ENCODE results near the gene MOSPD2. TPM values are rescaled to one million over a fixed set of nuclear protein-coding genes. Genes with fewer than 3 reads are reported as not detected.

The MOSPD2 gene
- total and polyA plus RNA-seq, 2 of the 8 experiments (the other 6 are each of a cell fraction or from before 2014, with no cell fraction given): 4.5 to 12.1 TPM

DNA sequence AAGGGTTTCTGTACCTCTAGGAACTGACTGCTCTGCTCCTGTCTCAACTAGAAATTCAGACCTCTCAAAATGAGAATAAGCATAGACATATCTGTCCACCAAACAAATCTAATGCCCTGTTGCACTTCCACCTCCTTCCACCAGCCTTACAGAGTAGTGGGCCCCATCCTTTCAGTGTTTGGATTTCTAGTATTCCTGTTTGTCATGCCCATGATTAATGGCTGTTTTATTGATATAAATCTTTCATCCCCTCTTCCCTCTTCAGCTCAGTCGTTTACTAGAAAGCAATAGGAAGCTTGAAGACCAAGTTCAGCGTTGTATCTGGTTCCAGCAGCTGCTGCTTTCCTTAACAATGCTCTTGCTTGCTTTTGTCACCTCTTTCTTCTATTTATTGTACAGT is 46.2 kb downstream of the MOSPD2 start:
- no peak overlapping the region for H4K5ac ChIP-seq (ENCODE audit: insufficient read length, low read depth, low read length)
- H3K4ac ChIP-seq (replicated peaks; ENCODE audit: insufficient read length, low read depth, low read length): no peak overlapping the region
- H3K79me2 ChIP-seq (ENCODE audit: control insufficient read depth in 1 of 2, insufficient read depth in 2 of 2, low read length in 2 of 2): no peaks in the 10 kb centered on the region
- H3K4me3 ChIP-seq (ENCODE audit: extremely low read depth in 1 of 4, insufficient read depth in 2 of 4, low read depth in 3 of 4, low read length in 4 of 4): no peak overlapping the region
- no peaks in the 10 kb centered on the region for H3K27me3 ChIP-seq (replicated peaks in 1 of 4; ENCODE audit: control insufficient read depth in 3 of 4, extremely low read depth in 1 of 4, insufficient read depth in 3 of 4, low read length in 3 of 4)
- no peaks in the 10 kb centered on the region for H3K23me2 ChIP-seq (ENCODE audit: low read depth, low read length)
- no peak overlapping the region for H3K23ac ChIP-seq (ENCODE audit: insufficient read length)
- H2AK5ac ChIP-seq (ENCODE audit: low read depth, low read length): no peak overlapping the region
- no peak overlapping the region for H3K9ac ChIP-seq (replicated peaks in 1 of 4; ENCODE audit: extremely low read depth in 1 of 4, low read depth in 3 of 4, low read length in 3 of 4)
- WGBS, 2 experiments (ENCODE audit: extremely low coverage in 1 of 2, insufficient coverage in 1 of 2, insufficient read length in 1 of 2, insufficient replicate concordance in 2 of 2, low coverage in 1 of 2, low lambda C conversion rate in 2 of 2, missing lambda C conversion rate in 1 of 2): 100% methylated on average over 2 of the region's 2 CpGs; no CpG with 5 or more reads in 1 of the 2 experiments
- no peak overlapping the region for H2BK15ac ChIP-seq (ENCODE audit: low read length)
- no peak overlapping the region for H2AFZ ChIP-seq (ENCODE audit: low read length)
- peaks cover 0 to 17% (median 0%) of the 10 kb centered on the region in 4 experiments; a peak in 4 of 8 replicates for H3K36me3 ChIP-seq (ENCODE audit: control insufficient read depth in 2 of 4, insufficient read depth in 4 of 4, low read length in 3 of 4)
- ChIA-PET CTCF (ENCODE audit: partially characterized antibody) (interaction anchor here (0.9 to 1.1 kb wide), 2 partner anchors 9 to 224 kb away, joined by 3 to 4 read pairs; no protein-coding TSS in a partner anchor), POLR2A (ENCODE audit: partially characterized antibody) (no interaction called here)
- DNase-seq (ENCODE audit: low read depth in 1 of 2, low spot score in 2 of 2) (no peak), FAIRE-seq (no peak)
- H3K27ac ChIP-seq (ENCODE audit: low read depth, low read length): no peak overlapping the region
- no peak overlapping the region for H2BK5ac ChIP-seq (ENCODE audit: low read depth, low read length)
- H3K4me2 ChIP-seq (ENCODE audit: insufficient read depth in 1 of 2, low read depth in 2 of 2, low read length in 2 of 2): no peak overlapping the region
- no peak overlapping the region for H4K91ac ChIP-seq (replicated peaks; ENCODE audit: insufficient read length, low read length)
- no peaks in the 10 kb centered on the region for H4K20me1 ChIP-seq (replicated peaks in 1 of 2; ENCODE audit: control insufficient read depth in 1 of 2, insufficient read depth in 2 of 2, low read length in 2 of 2)
- H3K18ac ChIP-seq (ENCODE audit: extremely low read depth, low read length): no peak overlapping the region
- no peak overlapping the region for H4K8ac ChIP-seq (ENCODE audit: extremely low read depth, insufficient read depth, low read length)
- H3K56ac ChIP-seq (replicated peaks; ENCODE audit: insufficient read length, low read depth, low read length): no peak overlapping the region
- no peaks in the 10 kb centered on the region for H3K79me1 ChIP-seq (ENCODE audit: low read depth, low read length)
- no peaks in the 10 kb centered on the region for H3K4me1 ChIP-seq (replicated peaks in 1 of 4; ENCODE audit: control insufficient read depth in 3 of 4, insufficient read depth in 4 of 4, low read length in 3 of 4)
- H2BK120ac ChIP-seq (replicated peaks; ENCODE audit: low read depth, low read length): no peak overlapping the region
- H2BK12ac ChIP-seq (ENCODE audit: low read depth, low read length): no peak overlapping the region
- TF ChIP-seq CBX5 (IDR thresholded peaks at IDR 0.05; ENCODE audit: low read depth, low read length) (no peak), RXRA (IDR thresholded peaks at IDR 0.05; ENCODE audit: insufficient read depth, low read depth, low read length) (no peak), ASH2L (IDR thresholded peaks at IDR 0.05; ENCODE audit: low read length) (no peak), RNF2 (IDR thresholded peaks at IDR 0.05; ENCODE audit: borderline replicate concordance, low read depth, low read length, missing control alignments, poor library complexity, severe bottlenecking) (no peak), POU5F1 (IDR thresholded peaks at IDR 0.05; ENCODE audit: low read depth, low read length) (no peak), GTF2F1 (IDR thresholded peaks at IDR 0.05; ENCODE audit: borderline replicate concordance, low read depth, low read length) (no peak)
- H2BK20ac ChIP-seq (ENCODE audit: low read length): no peak overlapping the region
- no peaks in the 10 kb centered on the region for H3K9me3 ChIP-seq (ENCODE audit: insufficient read depth in 2 of 2, low read depth in 1 of 2, low read length in 1 of 2)
- no peak overlapping the region for H3K14ac ChIP-seq (ENCODE audit: insufficient read length)

Measured in H1 (cell line).